ENCODE measurements around the gene KRTCAP2. TPM values are rescaled to one million over a fixed set of nuclear protein-coding genes. Genes with fewer than 3 reads are reported as not detected.
A peak's percentile ranks its signal among the peaks of the same experiment; 100 is the strongest.
"Not testable (repeated sequence)": the region's sequence is repeated elsewhere in the genome, so short reads cannot be mapped to it uniquely, and the experiment has no call there.

KRTCAP2 gene
- 226 TPM for polyA plus RNA-seq (2013, experiment 1 of 2)
- 191 TPM for polyA plus RNA-seq (2013, experiment 2 of 2)

DNA sequence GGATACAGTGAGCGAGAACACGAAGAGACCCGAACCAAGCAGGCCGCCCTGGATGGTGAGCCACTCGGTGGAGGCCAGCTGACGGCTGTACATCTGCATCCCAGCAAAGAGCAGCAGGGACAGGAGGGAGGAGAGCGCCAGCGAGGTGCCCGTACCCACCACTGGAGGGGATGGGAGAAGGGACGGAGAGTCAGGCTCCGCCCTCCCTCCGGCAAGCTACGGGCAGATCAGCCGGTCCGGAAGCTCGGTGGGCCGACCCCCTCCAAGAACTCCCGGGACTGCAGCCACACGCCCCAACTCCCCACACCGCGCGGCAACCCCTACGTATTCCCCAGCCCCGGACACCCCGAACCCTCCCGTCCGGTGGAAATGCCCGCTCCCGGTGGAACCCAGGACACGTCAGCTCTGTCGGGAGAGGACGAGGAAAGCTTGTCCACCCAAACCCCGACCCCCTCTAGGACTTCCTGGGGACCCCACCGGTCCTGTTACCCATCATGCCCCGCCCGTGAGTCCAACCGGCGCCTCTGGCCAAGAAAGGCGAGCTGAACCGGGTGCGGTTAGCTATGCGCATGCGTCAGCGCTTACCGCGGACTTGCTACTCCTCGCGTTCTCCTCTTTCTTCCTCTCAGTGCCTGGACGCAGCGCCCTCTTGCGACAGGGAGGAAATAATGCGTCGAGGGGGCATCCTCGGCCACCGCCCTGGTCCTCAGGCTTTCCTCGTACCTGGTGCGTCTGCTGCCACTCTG is at the start of gene KRTCAP2:
KRTCAP2 (minus strand) TSS at position 573 of the 746 bp plus-strand sequence; CDS start at position 493, 80 bp downstream.
- Histone ChIP-seq H3K4me3 (ENCODE audit: extremely low read depth, insufficient read depth, low read length, poor library complexity, severe bottlenecking) (peak within 1 kb of the TSS; percentile 90), H3K27ac (ENCODE audit: low read depth, low read length, severe bottlenecking) (peak within 1 kb of the TSS; percentile 93), H3K36me3 (ENCODE audit: control insufficient read depth, insufficient read depth, low read length) (peaks cover 46% of the 10 kb centered on the region), H3K9me3 (ENCODE audit: control insufficient read depth, low read length) (no peaks in the 10 kb centered on the region), H3K4me1 (ENCODE audit: control insufficient read depth, insufficient read depth, low read length, poor library complexity, severe bottlenecking) (peaks cover 7% of the 10 kb centered on the region)
- 0% methylated on average over 45 to 50 of the region's 57 CpGs for WGBS, 2 experiments (ENCODE audit: insufficient coverage in 2 of 2)

DNA sequence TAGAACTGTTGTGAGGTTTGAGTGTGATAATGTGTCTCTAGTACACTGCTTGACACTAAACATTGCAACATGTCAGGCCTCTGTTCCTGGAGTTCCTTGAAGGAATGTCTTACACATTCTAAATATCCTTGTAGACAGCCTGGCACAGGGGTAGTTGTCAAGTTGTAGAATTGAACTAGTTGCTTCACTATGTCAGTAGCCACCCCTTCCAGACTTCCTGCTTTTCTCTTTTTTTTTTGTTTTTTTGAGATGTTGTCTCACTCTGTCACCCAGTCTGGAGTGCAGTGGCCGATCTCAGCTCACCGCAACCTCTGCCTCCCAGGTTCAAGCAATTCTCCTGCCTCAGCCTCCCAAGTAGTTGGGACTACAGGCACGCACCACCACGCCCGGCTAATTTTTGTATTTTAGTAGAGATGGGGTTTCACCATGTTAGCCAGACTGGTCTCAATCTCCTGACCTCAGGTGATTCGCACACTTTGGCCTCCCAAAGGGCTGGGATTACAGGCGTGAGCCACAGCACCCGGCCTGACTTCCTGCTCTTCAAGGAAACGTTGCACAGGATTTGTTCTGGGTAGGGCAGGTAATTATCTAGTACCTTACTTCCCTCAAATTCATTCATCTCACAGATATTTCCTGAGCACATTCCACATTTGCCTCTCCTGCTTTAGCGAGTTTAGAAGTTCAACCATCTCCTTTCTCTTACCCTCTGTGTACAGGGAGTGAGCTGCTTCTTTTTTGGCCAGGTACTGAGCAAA is 47.3 kb upstream of the KRTCAP2 start:
- H3K4me1 ChIP-seq (ENCODE audit: control insufficient read depth, insufficient read depth, low read length, poor library complexity, severe bottlenecking); H3K36me3 ChIP-seq (ENCODE audit: control insufficient read depth, insufficient read depth, low read length); H3K9me3 ChIP-seq (ENCODE audit: control insufficient read depth, low read length); H3K4me3 ChIP-seq (ENCODE audit: extremely low read depth, insufficient read depth, low read length, poor library complexity, severe bottlenecking): not testable (repeated sequence)
- WGBS, 2 experiments (ENCODE audit: insufficient coverage in 2 of 2) = 86 to 100% methylated on average over 5 to 9 of the region's 10 CpGs
- H3K27ac ChIP-seq (ENCODE audit: low read depth, low read length, severe bottlenecking) = peak overlapping the region; percentile 6

DNA sequence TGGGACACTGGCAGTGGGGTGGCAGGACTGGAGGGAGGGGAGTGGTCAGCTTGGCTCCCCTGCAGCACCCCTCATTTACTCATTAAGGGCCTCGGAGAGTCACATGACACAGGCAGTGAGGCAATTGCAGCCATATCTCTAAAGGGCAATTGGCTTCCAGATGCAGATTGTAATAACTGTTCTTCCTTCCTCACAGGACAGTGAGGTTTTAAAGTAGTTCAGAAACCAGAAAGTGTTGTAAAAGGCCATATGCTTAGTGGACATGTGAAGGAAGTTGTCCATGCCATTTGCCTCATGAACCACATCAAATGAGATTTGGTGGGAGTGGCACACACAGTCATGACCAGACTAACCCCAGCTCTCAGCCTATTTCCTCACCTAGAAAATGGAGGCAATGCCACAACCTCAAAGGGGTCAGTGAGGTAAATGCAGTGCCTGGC is 46.5 kb upstream of the KRTCAP2 start:
- Histone ChIP-seq H3K9me3 (ENCODE audit: control insufficient read depth, low read length) (no peaks in the 10 kb centered on the region), H3K27ac (ENCODE audit: low read depth, low read length, severe bottlenecking) (peak overlapping the region; percentile 62), H3K36me3 (ENCODE audit: control insufficient read depth, insufficient read depth, low read length) (peaks cover 8% of the 10 kb centered on the region), H3K4me1 (ENCODE audit: control insufficient read depth, insufficient read depth, low read length, poor library complexity, severe bottlenecking) (peaks cover 5% of the 10 kb centered on the region), H3K4me3 (ENCODE audit: extremely low read depth, insufficient read depth, low read length, poor library complexity, severe bottlenecking) (no peak overlapping the region)
- whole genome bisulfite sequencing, 2 experiments (ENCODE audit: insufficient coverage in 2 of 2) = 57 to 100% methylated on average over 1 of the region's 1 CpG

DNA sequence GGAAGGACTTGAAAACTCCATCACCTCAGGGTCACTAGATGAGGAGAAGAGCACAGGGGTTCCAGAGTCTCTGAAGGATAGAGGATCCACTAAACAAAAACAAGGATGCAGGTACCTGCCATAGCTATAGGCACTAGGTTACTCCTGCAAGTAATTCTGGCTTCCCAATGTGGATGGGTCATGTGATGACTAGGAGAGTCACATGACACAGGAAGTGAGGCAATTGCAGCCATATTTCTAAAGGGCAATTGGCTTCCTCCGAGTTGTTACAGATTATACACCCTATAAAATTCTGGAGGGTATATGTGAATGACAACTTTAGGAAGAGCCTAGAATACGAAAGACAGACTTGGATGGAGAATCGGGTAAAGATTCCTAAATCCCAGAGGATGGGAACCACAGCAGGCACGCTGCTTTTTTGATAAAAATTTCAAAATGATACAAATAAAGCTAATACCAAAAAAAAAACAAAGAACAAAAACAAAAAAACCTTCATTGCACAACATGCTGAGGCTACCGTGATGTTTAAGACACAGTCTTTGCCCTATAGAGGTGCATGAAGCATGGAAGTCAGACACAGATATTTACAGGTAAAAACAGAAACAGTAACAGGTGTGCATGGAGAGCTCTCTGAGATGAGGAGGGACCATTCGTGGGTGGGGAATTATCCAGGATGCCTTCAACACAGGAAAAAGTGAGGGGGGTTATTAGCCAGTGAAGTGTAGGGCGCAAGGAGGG is 45.9 kb upstream of the KRTCAP2 start:
- no peaks in the 10 kb centered on the region for H3K9me3 ChIP-seq (ENCODE audit: control insufficient read depth, low read length)
- peaks cover 5% of the 10 kb centered on the region for H3K4me1 ChIP-seq (ENCODE audit: control insufficient read depth, insufficient read depth, low read length, poor library complexity, severe bottlenecking)
- H3K27ac ChIP-seq (ENCODE audit: low read depth, low read length, severe bottlenecking) = no peak overlapping the region
- WGBS, 2 experiments (ENCODE audit: insufficient coverage in 2 of 2) = 76 to 95% methylated on average over 3 of the region's 7 CpGs
- H3K36me3 ChIP-seq (ENCODE audit: control insufficient read depth, insufficient read depth, low read length) = peaks cover 8% of the 10 kb centered on the region
- no peak overlapping the region for H3K4me3 ChIP-seq (ENCODE audit: extremely low read depth, insufficient read depth, low read length, poor library complexity, severe bottlenecking)

DNA sequence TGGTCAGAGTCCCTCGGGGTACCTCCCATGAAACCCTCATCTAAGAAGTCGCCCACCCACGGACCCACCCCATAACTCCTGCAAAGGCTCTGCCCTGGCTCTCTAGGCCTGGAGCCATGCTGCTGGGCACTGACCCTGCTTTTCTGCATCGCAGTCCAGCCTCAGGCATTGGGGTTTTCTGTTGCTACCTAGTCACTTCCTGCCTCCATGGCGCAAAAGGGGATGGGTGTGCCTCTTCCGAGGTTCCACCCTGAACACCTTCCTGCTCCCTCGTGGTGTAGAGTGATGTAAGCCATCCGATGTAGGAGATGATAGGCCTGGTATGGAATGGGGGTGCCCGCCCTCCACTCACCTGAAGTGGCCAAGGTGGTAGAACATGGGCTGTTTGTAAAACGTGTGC is 41.6 kb upstream of the KRTCAP2 start:
- peaks cover 16% of the 10 kb centered on the region for H3K36me3 ChIP-seq (ENCODE audit: control insufficient read depth, insufficient read depth, low read length)
- not testable (repeated sequence) for H3K9me3 ChIP-seq (ENCODE audit: control insufficient read depth, low read length); H3K4me1 ChIP-seq (ENCODE audit: control insufficient read depth, insufficient read depth, low read length, poor library complexity, severe bottlenecking); H3K4me3 ChIP-seq (ENCODE audit: extremely low read depth, insufficient read depth, low read length, poor library complexity, severe bottlenecking); H3K27ac ChIP-seq (ENCODE audit: low read depth, low read length, severe bottlenecking)
- WGBS, 2 experiments (ENCODE audit: insufficient coverage in 2 of 2) = 100% methylated on average over 1 of the region's 10 CpGs; no CpG with 5 or more reads in 1 of the 2 experiments

DNA sequence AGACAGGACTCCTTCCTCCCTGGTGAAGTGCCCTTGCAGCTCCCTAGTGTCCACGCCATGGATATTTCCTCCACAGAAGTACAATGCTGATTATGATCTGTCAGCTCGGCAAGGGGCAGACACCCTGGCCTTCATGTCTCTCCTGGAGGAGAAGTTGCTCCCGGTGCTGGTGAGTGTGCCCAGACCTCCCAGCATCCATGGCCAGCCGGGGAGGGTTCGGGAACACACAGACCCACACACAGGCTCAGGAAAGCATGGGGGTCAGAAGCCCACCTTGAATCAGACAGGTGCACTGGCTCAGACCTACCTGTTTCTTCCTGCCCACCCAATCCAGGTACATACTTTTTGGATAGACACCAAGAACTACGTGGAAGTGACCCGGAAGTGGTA is 38.9 kb upstream of the KRTCAP2 start:
- H3K4me3 ChIP-seq (ENCODE audit: extremely low read depth, insufficient read depth, low read length, poor library complexity, severe bottlenecking); H3K9me3 ChIP-seq (ENCODE audit: control insufficient read depth, low read length); H3K27ac ChIP-seq (ENCODE audit: low read depth, low read length, severe bottlenecking); H3K4me1 ChIP-seq (ENCODE audit: control insufficient read depth, insufficient read depth, low read length, poor library complexity, severe bottlenecking): not testable (repeated sequence)
- peaks cover 16% of the 10 kb centered on the region for H3K36me3 ChIP-seq (ENCODE audit: control insufficient read depth, insufficient read depth, low read length)
- WGBS, 2 experiments (ENCODE audit: insufficient coverage in 2 of 2) = 95 to 96% methylated on average over 3 of the region's 7 CpGs

DNA sequence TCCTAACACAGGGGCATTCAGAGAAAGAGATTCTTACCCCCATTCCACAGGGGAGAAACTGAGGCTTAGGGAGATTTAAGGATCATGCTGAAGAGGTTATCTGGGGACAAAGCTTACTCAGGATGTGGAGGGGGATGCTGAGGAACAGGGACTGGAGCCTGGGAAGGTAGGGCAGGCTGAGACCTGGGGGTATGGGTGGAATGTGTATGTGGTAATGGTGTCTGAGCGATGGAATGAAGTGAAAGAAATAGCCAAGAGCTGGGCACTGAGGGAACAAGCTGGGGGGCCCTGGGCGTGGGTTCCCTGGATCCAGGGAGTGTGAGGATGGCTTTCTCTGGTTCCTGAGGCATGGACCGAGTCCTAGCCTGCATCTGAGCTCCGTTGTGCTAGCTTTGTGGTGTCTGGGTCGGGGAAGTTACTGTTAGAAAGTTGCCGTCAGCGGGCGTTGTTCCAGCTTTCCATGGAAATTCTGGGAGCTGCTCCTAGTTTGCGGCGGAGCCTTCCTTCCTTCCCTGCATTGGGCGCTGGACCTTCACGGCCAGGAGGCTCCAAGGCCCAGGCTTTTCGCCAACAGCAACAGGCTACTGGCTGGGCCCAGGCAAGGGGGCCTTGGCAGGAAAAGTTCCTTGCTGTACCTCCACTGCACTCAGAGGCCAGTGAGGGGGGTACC is 38.4 kb upstream of the KRTCAP2 start:
- not testable (repeated sequence) for H3K4me3 ChIP-seq (ENCODE audit: extremely low read depth, insufficient read depth, low read length, poor library complexity, severe bottlenecking); H3K27ac ChIP-seq (ENCODE audit: low read depth, low read length, severe bottlenecking); H3K9me3 ChIP-seq (ENCODE audit: control insufficient read depth, low read length); H3K4me1 ChIP-seq (ENCODE audit: control insufficient read depth, insufficient read depth, low read length, poor library complexity, severe bottlenecking)
- WGBS, 2 experiments (ENCODE audit: insufficient coverage in 2 of 2) = 98 to 99% methylated on average over 8 of the region's 13 CpGs
- peaks cover 16% of the 10 kb centered on the region for H3K36me3 ChIP-seq (ENCODE audit: control insufficient read depth, insufficient read depth, low read length)

DNA sequence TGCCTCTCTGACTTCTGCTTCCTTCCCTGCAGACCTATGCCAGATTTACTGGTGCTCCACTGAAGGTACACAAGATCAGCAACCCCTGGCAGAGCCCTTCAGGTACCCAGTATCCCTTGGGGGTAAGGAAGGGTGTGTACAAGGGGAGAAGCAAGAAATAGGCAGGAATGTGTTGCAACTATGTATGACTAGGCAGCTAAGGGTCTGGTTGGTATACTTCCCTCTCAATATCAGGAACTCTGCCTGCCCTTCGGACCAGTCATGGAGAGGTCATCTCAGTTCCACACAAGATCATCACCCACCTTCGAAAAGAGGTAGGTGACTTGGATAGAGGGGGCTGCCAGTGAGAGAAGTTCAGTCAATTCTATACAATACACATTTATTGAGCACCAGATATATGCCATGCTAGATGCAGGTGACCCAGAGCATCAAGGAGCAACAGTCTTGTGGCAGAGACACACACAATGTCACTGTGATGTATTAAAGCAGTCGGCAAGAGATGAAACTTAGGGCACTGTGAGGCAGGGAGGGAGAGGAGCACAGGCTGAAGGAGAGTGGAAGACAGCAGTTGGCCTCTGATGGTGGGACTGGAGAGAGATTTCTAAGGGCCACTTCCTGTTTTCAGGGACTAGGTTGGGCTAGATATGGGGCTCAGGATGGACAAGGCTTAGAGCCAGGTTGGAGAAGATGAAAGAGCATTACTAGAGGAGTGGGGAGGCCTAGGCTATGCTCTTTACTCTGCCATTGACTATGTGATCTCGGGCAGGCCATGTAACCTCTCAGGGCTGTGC is 37.4 kb upstream of the KRTCAP2 start:
- 96 to 100% methylated on average over 1 to 2 of the region's 4 CpGs for WGBS, 2 experiments (ENCODE audit: insufficient coverage in 2 of 2)
- Histone ChIP-seq H3K9me3 (ENCODE audit: control insufficient read depth, low read length) (no peaks in the 10 kb centered on the region), H3K4me1 (ENCODE audit: control insufficient read depth, insufficient read depth, low read length, poor library complexity, severe bottlenecking) (peaks cover 8% of the 10 kb centered on the region), H3K36me3 (ENCODE audit: control insufficient read depth, insufficient read depth, low read length) (peaks cover 18% of the 10 kb centered on the region), H3K27ac (ENCODE audit: low read depth, low read length, severe bottlenecking) (no peak overlapping the region), H3K4me3 (ENCODE audit: extremely low read depth, insufficient read depth, low read length, poor library complexity, severe bottlenecking) (no peak overlapping the region)

DNA sequence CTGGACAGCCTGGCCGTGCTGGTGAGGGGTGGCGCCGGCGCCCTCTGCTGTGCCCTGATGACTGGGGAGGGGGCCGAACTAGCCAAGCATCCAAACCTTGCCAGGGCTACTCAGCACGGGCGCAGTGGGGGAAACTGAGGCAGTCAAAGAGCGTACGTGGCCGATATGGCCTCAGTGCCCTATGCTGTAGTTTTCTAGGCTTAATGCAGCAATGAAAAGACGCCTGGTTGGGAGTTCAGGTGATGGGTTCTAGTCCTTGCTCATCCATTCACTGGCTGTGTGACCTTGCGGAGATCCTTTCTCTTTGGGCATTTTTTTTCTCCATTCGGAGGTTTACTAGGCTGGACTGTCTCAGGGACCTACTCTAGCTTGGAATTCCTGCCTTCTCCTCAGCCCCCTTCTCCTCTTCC is 36.2 kb upstream of the KRTCAP2 start:
- Histone ChIP-seq H3K36me3 (ENCODE audit: control insufficient read depth, insufficient read depth, low read length) (peaks cover 27% of the 10 kb centered on the region), H3K4me3 (ENCODE audit: extremely low read depth, insufficient read depth, low read length, poor library complexity, severe bottlenecking) (peak overlapping the region; percentile 82), H3K27ac (ENCODE audit: low read depth, low read length, severe bottlenecking) (peak overlapping the region; percentile 100), H3K9me3 (ENCODE audit: control insufficient read depth, low read length) (no peaks in the 10 kb centered on the region), H3K4me1 (ENCODE audit: control insufficient read depth, insufficient read depth, low read length, poor library complexity, severe bottlenecking) (peaks cover 8% of the 10 kb centered on the region)
- WGBS, 2 experiments (ENCODE audit: insufficient coverage in 2 of 2) = 6 to 13% methylated on average over 10 to 13 of the region's 13 CpGs
